Left ventricle myocardium inferior (tissue), 1 donor: ENCODE measurements around the gene PMEPA1. TPM values are rescaled to one million over a fixed set of nuclear protein-coding genes. Genes with fewer than 3 reads are reported as not detected.

ENCODE experiments used
- DNase-seq: peaks from one replicate; pipeline ENCODE4 v3.0.0-alpha.2; 2020
- H3K27ac ChIP-seq: fragments of 200-600 bp; replicated peaks from 2 replicates; pipeline ENCODE4 v1.8.0; 2021
- H3K27me3 ChIP-seq: fragments of 200-600 bp; 2 replicates; pipeline ENCODE4 v1.8.0; 2021; ENCODE audit warnings: low read depth
- H3K36me3 ChIP-seq: fragments of 200-600 bp; 2 replicates; pipeline ENCODE4 v1.8.0; 2021
- H3K4me1 ChIP-seq: fragments of 200-600 bp; 2 replicates; pipeline ENCODE4 v1.8.0; 2021
- H3K4me3 ChIP-seq: fragments of 200-600 bp; 2 replicates; pipeline ENCODE4 v1.8.0; 2021; ENCODE audit warnings: mild to moderate bottlenecking, moderate library complexity
- H3K9me3 ChIP-seq: fragments of 200-600 bp; replicated peaks from 2 replicates; pipeline ENCODE4 v1.8.0; 2021
- CTCF ChIP-seq: fragments of 200-600 bp; IDR thresholded peaks from 2 replicates; pipeline ENCODE4 v1.8.0; 2021; ENCODE audit warnings: antibody characterized with exemption, mild to moderate bottlenecking, borderline replicate concordance
- intact Hi-C: fragments of 100-400 bp; cut with micrococcal nuclease; formaldehyde crosslinking; loops from one replicate; pipeline ENCODE4 v1.11.0; 2022
- total RNA-seq: library from RNA; stranded (reverse); fragmentation: NEBNext Ultra II Directional; extraction: Animal tissue kit (Norgen Biotek cat#: 25700); gene quantifications from one replicate; pipeline ENCODE4 v1.2.1, GENCODE V29; 2021
- donor health status: DM: no; HTN: yes; CAD: no; lungs with severe emphysema.

Gene PMEPA1
- total RNA-seq, 1 donor from 2014 or later = 36.4 TPM

DNA sequence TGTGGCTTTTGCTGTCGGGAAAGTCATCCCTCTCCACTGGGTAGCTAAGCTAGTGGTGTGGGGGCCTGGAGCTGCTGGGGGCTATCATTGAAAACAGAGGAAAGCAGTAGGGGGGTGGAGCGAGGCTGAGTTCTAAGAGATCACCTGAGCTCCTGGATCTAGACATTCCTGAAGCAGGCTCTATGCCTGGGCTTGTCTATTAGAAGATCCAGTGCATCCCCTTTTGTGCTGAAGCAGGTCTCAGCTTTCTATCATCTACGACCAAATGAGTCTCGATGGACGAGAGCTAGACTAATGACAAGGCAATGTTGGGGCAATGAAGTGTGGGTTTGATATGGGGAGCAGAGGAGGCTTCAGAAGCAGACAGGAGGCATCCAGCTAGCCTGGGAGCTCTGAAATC is 108.1 kb downstream of the PMEPA1 start:
- H3K36me3 ChIP-seq = no peaks in the 10 kb centered on the region
- H3K4me1 ChIP-seq = peaks cover 5% of the 10 kb centered on the region
- H3K9me3 ChIP-seq = no peaks in the 10 kb centered on the region
- H3K27me3 ChIP-seq = peaks cover 24% of the 10 kb centered on the region
- no peak overlapping the region for H3K4me3 ChIP-seq
- intact Hi-C loops = no loop called here
- no peak for TF ChIP-seq CTCF
- DNase-seq = no peak
- no peak overlapping the region for H3K27ac ChIP-seq

DNA sequence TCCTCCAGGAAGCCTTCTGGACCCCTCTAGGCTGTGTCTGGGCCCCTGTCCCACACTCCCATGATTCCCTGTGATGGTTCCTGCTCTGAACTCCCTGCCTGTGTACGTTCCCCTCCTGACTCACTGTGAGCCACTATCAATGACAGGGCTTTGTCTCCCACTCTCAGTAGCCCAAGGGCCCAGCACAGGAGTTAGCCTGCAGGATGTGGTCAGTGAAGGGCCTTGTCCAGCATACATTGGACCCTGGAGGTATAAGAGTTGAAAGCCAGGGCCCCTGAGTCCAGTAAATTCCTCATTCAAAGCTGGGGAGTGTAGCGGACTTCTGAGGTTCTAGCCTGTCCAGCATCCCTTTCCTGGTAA is 108.6 kb downstream of the PMEPA1 start:
- no peaks in the 10 kb centered on the region for H3K9me3 ChIP-seq
- no peaks in the 10 kb centered on the region for H3K36me3 ChIP-seq
- peaks cover 8% of the 10 kb centered on the region for H3K4me1 ChIP-seq
- H3K27ac ChIP-seq = no peak overlapping the region
- intact Hi-C loops = no loop called here
- peaks cover 28% of the 10 kb centered on the region for H3K27me3 ChIP-seq
- TF ChIP-seq CTCF = no peak
- no peak for DNase-seq
- H3K4me3 ChIP-seq = no peak overlapping the region

DNA sequence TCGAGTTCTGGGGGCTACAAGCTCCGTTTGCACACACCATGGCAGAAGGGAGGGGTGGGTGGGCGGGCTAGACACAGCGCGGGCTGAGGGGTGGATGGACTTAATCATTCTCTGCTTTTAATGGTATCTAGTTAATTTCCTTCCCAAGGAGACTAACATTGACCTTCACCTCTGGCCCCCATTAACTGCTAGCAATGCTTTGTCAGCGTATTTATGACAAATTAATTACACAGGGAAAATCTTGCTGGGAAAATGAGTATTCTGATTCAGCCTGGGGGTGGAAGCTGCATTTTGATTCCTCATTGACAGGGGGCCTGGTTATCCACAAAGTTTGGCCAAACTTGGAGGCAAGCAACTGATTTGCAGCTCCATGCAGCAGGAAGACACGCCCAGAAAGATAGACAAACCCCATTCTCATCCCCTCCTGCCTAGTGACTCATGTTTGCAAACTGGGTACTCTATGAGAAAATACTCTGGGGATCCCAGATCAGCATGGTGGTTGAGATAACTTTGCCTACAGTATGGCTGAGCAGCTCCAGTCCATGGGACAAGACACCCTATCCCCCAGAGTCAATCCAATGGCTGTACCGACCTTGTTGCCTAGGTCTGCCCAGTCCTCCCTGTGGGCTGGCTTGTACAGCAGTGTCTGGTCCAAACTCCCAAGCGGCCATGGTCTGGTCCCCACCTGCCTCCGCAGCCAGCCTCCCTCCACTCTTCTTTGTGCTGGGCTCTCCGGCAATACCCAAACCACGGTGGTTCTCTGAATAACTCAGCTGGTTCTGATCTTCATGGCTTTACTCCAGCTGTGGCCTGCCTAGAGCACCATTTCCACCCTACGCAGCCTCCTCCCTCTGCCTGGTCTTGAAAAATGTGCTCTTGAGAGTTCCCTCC is 109.2 kb downstream of the PMEPA1 start:
- Histone ChIP-seq H3K36me3 (no peaks in the 10 kb centered on the region), H3K4me3 (no peak overlapping the region), H3K27ac (no peak overlapping the region), H3K27me3 (peaks cover 30% of the 10 kb centered on the region), H3K4me1 (peaks cover 8% of the 10 kb centered on the region), H3K9me3 (no peaks in the 10 kb centered on the region)
- no peak for DNase-seq
- intact Hi-C loops = no loop called here
- TF ChIP-seq CTCF = no peak

- Histone ChIP-seq H3K27me3 (peaks cover 37% of the 10 kb centered on the region), H3K36me3 (no peaks in the 10 kb centered on the region), H3K4me3 (no peak overlapping the region), H3K9me3 (no peaks in the 10 kb centered on the region), H3K4me1 (peaks cover 8% of the 10 kb centered on the region), H3K27ac (no peak overlapping the region)
- no peak for DNase-seq
- intact Hi-C loops = loop anchor here (5.0 kb wide), 1 partner anchor 614 kb away; no protein-coding TSS in a partner anchor
- TF ChIP-seq CTCF = no peak
These were observed 111.3 kb downstream of the PMEPA1 start for GRCh38 chr20:57598491-57598890.

Other genes with a start within 250 kb of the PMEPA1 start
- not detected for gene CTCFL, start 184.9 kb downstream of the PMEPA1 start, total RNA-seq
- 0.25 TPM for gene PCK1, start 148.9 kb downstream of the PMEPA1 start, total RNA-seq
- gene ZBP1, start 89.6 kb downstream of the PMEPA1 start, total RNA-seq = not detected